SK-N-MC (cell line): ENCODE results near the gene NRSN1.

ENCODE experiments used
- DNase-seq: peaks from one replicate; pipeline ENCODE4 v3.0.0-alpha.2; 2011; ENCODE audit warnings: low read depth, low spot score
- H3K27ac ChIP-seq: fragments of 200-600 bp; sonication (generic); 2 replicates; pipeline ENCODE4 v1.5.1; 2016; ENCODE audit warnings: mixed run types
- H3K36me3 ChIP-seq: fragments of 200-600 bp; sonication (generic); 2 replicates; pipeline ENCODE4 v1.6.1; 2017; ENCODE audit warnings: antibody characterized with exemption, low read length, mixed read lengths; ENCODE audit not compliant: insufficient read depth
- H3K4me3 ChIP-seq: fragments of 200-600 bp; sonication (generic); 2 replicates; pipeline ENCODE4 v1.5.1; 2016
- H3K9ac ChIP-seq: fragments of 200-600 bp; sonication (generic); 2 replicates; pipeline ENCODE4 v1.8.0; 2017; ENCODE audit warnings: mixed run types, mixed read lengths; ENCODE audit not compliant: insufficient read length
- H3K9me3 ChIP-seq: fragments of 200-600 bp; sonication (generic); 2 replicates; pipeline ENCODE4 v1.6.1; 2017; ENCODE audit warnings: low read depth, mild to moderate bottlenecking, antibody characterized with exemption, low read length, moderate library complexity, mixed read lengths
- EZH2 ChIP-seq: fragments of 200-600 bp; sonication (generic); IDR thresholded peaks from one replicate; pipeline ENCODE4 v1.6.1; 2017; ENCODE audit warnings: antibody characterized with exemption
- FOXP2 ChIP-seq: optimal IDR thresholded peaks from 2 replicates; pipeline ENCODE3; 2011; ENCODE audit warnings: mild to moderate bottlenecking, moderate library complexity; ENCODE audit not compliant: insufficient read depth; ENCODE audit errors: extremely low read length, control extremely low read depth
- POLR2AphosphoS5 ChIP-seq: IDR thresholded peaks from 2 replicates; pipeline ENCODE4 v1.6.1; 2012; ENCODE audit warnings: mild to moderate bottlenecking, low read depth, low read length, borderline replicate concordance

Gene NRSN1

DNA sequence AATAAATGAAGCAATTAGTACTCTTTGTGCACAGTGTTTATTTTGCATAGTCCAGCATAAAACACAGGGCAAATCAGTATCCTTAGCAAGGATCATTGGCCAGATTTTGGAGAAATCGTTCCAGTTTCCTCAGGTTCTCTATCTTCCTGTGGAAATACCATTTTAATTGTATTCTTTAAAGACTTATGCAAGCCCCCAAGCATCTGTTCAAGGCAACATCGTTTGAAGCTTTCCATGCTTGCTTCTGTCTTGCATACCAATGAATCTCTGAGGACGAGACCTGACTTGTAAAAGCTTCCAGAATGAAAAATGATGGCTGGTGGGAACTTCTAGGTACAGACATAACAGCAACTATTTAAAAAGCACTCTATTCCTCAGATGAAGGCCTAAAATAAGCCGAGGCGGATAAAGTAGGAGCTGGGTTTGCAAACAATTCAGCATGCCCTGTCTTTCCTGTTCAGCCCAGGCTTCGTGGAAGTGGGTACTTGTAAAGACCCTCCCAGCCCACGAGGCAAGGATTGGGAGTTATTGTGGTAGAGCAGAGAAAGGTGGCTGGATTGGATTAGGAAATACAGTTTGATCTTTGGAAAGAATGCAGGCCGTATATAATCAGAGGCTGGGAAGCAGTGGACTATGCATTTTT lies 21.6 kb downstream of the NRSN1 start:
- H3K4me3 ChIP-seq = no peak overlapping the region
- no peak for DNase-seq
- no peak for TF ChIP-seq FOXP2

GRCh38 chr6:24148154-24148570 lies 22.1 kb downstream of the NRSN1 start:
- H3K27ac ChIP-seq = no peak overlapping the region
- no peaks in the 10 kb centered on the region for H3K36me3 ChIP-seq
- no peaks in the 10 kb centered on the region for H3K9me3 ChIP-seq
- no peak for DNase-seq
- no peak for TF ChIP-seq POLR2AphosphoS5
- no peak for TF ChIP-seq EZH2
- no peak for TF ChIP-seq FOXP2
- no peak overlapping the region for H3K9ac ChIP-seq
- H3K4me3 ChIP-seq = no peak overlapping the region

More for the DNA sequence above, 21.6 kb downstream of the NRSN1 start:
- no peak overlapping the region for H3K9ac ChIP-seq
- H3K9me3 ChIP-seq = no peaks in the 10 kb centered on the region
- H3K36me3 ChIP-seq = no peaks in the 10 kb centered on the region
- no peak overlapping the region for H3K27ac ChIP-seq

DNA sequence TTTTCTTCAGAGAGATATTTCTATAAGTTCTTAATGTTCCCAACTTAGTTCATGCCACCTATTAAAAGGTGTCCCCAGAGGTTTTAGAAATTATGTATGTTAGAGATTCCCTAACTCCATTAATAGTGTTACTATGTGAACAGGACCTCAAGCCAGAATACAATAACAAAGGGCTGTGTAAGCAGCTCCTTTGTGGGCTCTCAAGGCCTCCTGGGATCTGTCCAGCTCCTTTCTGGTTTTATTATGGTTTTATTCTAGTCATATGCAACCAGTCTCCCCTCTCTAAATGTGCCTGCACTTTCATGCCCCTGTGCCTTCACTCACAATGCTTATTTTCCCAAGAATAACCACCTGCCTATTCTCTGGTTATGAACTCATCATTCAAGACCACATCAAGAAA lies 22.7 kb downstream of the NRSN1 start:
- H3K4me3 ChIP-seq = no peak overlapping the region
- no peak for TF ChIP-seq EZH2
- no peak for TF ChIP-seq POLR2AphosphoS5
- no peak for TF ChIP-seq FOXP2
- no peak overlapping the region for H3K9ac ChIP-seq
- H3K9me3 ChIP-seq = no peaks in the 10 kb centered on the region
- no peaks in the 10 kb centered on the region for H3K36me3 ChIP-seq
- no peak for DNase-seq
- H3K27ac ChIP-seq = no peak overlapping the region

DNA sequence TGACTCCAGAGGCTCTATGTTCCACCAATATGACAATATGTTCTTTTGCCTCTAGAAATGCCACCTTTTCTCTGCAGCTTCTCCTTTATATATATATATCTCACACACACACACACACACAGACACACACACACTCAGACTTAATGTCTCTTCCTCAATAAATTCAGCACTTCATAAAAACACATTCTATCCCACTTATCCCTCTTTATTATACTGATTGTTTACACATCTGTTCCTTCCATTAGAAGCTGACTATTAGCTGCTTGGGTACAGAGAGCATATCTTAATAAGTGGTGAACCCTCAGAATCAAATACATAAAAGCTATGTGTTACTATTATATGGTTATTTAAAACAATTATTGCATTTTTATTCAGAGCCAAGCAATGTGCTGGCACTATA lies 23.3 kb downstream of the NRSN1 start:
- H3K36me3 ChIP-seq = no peaks in the 10 kb centered on the region
- TF ChIP-seq FOXP2 (no peak), EZH2 (no peak)
- no peak overlapping the region for H3K27ac ChIP-seq
- no peaks in the 10 kb centered on the region for H3K9me3 ChIP-seq
- no peak overlapping the region for H3K9ac ChIP-seq
- H3K4me3 ChIP-seq = no peak overlapping the region
- no peak for DNase-seq

GRCh38 chr6:24149836-24150235 lies 23.8 kb downstream of the NRSN1 start:
- DNase-seq = no peak
- H3K9me3 ChIP-seq = no peaks in the 10 kb centered on the region
- no peak overlapping the region for H3K9ac ChIP-seq
- no peak for TF ChIP-seq EZH2
- no peak for TF ChIP-seq POLR2AphosphoS5
- no peak for TF ChIP-seq FOXP2
- H3K4me3 ChIP-seq = no peak overlapping the region
- H3K36me3 ChIP-seq = no peaks in the 10 kb centered on the region
- no peak overlapping the region for H3K27ac ChIP-seq

GRCh38 chr6:24152014-24152413 lies 26.0 kb downstream of the NRSN1 start:
- H3K4me3 ChIP-seq = no peak overlapping the region
- no peak for DNase-seq
- no peak overlapping the region for H3K27ac ChIP-seq
- H3K36me3 ChIP-seq = no peaks in the 10 kb centered on the region
- no peak overlapping the region for H3K9ac ChIP-seq
- H3K9me3 ChIP-seq = no peaks in the 10 kb centered on the region
- TF ChIP-seq POLR2AphosphoS5 (no peak), FOXP2 (no peak), EZH2 (no peak)

DNA sequence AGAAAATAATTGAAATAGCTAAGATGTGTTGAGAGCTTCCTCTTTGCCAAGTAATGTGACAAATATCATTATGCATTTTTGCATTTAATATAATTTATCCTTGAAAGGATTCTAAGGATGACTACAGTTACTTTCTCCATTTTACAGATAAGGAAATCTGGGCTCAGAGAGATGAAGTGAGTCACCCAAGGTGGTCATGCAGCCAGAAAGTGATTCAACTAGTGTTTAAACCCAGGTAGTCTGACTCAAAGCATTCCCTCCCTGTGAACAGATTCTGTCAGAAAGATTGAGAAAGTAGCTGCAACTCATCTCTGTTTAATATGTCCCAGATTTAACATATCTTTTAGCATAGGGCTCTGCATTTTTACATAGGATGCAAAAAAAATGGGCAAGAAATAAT lies 28.1 kb downstream of the NRSN1 start:
- no peaks in the 10 kb centered on the region for H3K36me3 ChIP-seq
- TF ChIP-seq FOXP2 = no peak
- TF ChIP-seq POLR2AphosphoS5 = no peak
- no peak for TF ChIP-seq EZH2
- H3K9ac ChIP-seq = no peak overlapping the region
- no peak overlapping the region for H3K4me3 ChIP-seq
- H3K27ac ChIP-seq = no peak overlapping the region
- H3K9me3 ChIP-seq = no peaks in the 10 kb centered on the region
- no peak for DNase-seq

- TF ChIP-seq FOXP2 (no peak), POLR2AphosphoS5 (no peak), EZH2 (no peak)
- Histone ChIP-seq H3K9ac (no peak overlapping the region), H3K9me3 (no peaks in the 10 kb centered on the region), H3K4me3 (no peak overlapping the region), H3K36me3 (no peaks in the 10 kb centered on the region), H3K27ac (no peak overlapping the region)
- DNase-seq = no peak
Measured at GRCh38 chr6:24157886-24158285, 31.9 kb downstream of the NRSN1 start.

DNA sequence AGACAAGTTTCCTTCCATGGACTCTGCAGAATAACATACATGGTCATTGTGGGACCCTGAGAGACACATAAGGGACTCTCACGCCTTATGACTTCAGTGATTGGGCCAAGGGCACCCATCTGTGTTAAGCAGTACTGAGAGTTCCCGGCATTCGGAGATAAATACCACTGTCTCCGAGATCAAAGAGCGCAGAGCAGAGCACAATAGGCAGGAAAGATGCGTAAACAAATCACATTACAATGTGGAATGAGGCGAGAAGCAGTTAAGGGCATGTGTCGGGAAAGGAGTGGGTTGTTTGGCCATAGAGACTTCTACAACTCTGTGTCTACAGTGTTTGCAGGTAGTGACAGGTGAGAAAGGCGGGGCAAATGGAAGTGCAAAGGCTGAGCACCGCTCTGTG lies 57.6 kb downstream of the NRSN1 start:
- Histone ChIP-seq H3K4me3 (no peak overlapping the region), H3K36me3 (peaks cover 5% of the 10 kb centered on the region; the same call in 1 of the 2 replicates)
- TF ChIP-seq EZH2 (no peak), POLR2AphosphoS5 (no peak), FOXP2 (no peak)

More for the DNA sequence above, 57.6 kb downstream of the NRSN1 start:
- DNase-seq = no peak
- Histone ChIP-seq H3K9me3 (no peaks in the 10 kb centered on the region), H3K27ac (no peak overlapping the region), H3K9ac (no peak overlapping the region)
